Hindlimb muscle (tissue), 1 donor: Measurements from ENCODE around the gene VAMP5. TPM values are rescaled to one million over a fixed set of nuclear protein-coding genes. Genes with fewer than 3 reads are reported as not detected.
A peak's percentile ranks its signal among the peaks of the same experiment; 100 is the strongest.
"Not testable (repeated sequence)": the region's sequence is repeated elsewhere in the genome, so short reads cannot be mapped to it uniquely, and the experiment has no call there.

ENCODE experiments used
- DNase-seq: peaks from one replicate; pipeline ENCODE4 v3.0.0-alpha.2; 2013
- polyA plus RNA-seq: library from polyadenylated mRNA; unstranded; fragments of 120-200 nt; gene quantifications from one replicate; pipeline ENCODE4 v1.2.1, GENCODE V29; 2013; ENCODE audit not compliant: insufficient read length

VAMP5 gene
- polyA plus RNA-seq, 1 donor, result 54.7 TPM

GRCh38 chr2:85601771-85602475 is 17.7 kb downstream of the VAMP5 start:
- no peak for DNase-seq

- peak; percentile 92 for DNase-seq
Observed at GRCh38 chr2:85602476-85603234, 18.4 kb downstream of the VAMP5 start, which contains the start of gene TMEM150A. Gene TMEM150A, minus strand, starts transcription at chr2:85602698. Its CDS starts 750 bp downstream, at chr2:85601948.

- DNase-seq, result not testable (repeated sequence)
Observed at GRCh38 chr2:85604133-85604444, 19.9 kb downstream of the VAMP5 start.

GRCh38 chr2:85604568-85605339 is 20.5 kb downstream of the VAMP5 start:
- DNase-seq, result no peak

- DNase-seq, result no peak
Observed at GRCh38 chr2:85605406-85606115, 21.3 kb downstream of the VAMP5 start.

- DNase-seq, result no peak
Observed at GRCh38 chr2:85606116-85606455, 21.9 kb downstream of the VAMP5 start.

GRCh38 chr2:85607268-85608215 is 23.3 kb downstream of the VAMP5 start:
- DNase-seq, result no peak

GRCh38 chr2:85611217-85611704 is 27.0 kb downstream of the VAMP5 start:
- DNase-seq, result no peak

GRCh38 chr2:85611705-85612587 is 27.7 kb downstream of the VAMP5 start, which contains the start of gene C2orf68:
Gene C2orf68, minus strand, starts transcription at chr2:85612066. Its CDS starts 82 bp downstream, at chr2:85611984.
- peak; percentile 95 for DNase-seq

GRCh38 chr2:85613717-85614515 is 29.7 kb downstream of the VAMP5 start:
- no peak for DNase-seq

- not testable (repeated sequence) for DNase-seq
Observed at GRCh38 chr2:85614757-85615156, 30.5 kb downstream of the VAMP5 start.

- no peak for DNase-seq
Observed at GRCh38 chr2:85615413-85615728, 31.1 kb downstream of the VAMP5 start.

- not testable (repeated sequence) for DNase-seq
Observed at GRCh38 chr2:85617723-85618122, 33.5 kb downstream of the VAMP5 start.

- no peak for DNase-seq
Observed at GRCh38 chr2:85619617-85620016, 35.4 kb downstream of the VAMP5 start.

- DNase-seq, result no peak
Observed at GRCh38 chr2:85621338-85621737, 37.1 kb downstream of the VAMP5 start.

- DNase-seq, result no peak
Observed at GRCh38 chr2:85623991-85624390, 39.8 kb downstream of the VAMP5 start.

GRCh38 chr2:85628658-85629057 is 44.4 kb downstream of the VAMP5 start:
- no peak for DNase-seq

- DNase-seq, result no peak
Observed at GRCh38 chr2:85631316-85631715, 47.1 kb downstream of the VAMP5 start.

GRCh38 chr2:85635011-85635410 is 50.8 kb downstream of the VAMP5 start:
- no peak for DNase-seq
